Neural cell (in vitro differentiated cells): Measurements from ENCODE around the gene TUBA1A.
A peak's percentile ranks its signal among the peaks of the same experiment; 100 is the strongest.

Source experiments
- EP300 ChIP-seq: fragments of 450-650 bp; conservative IDR thresholded peaks from 2 replicates; pipeline ENCODE4 v1.6.1; 2014; ENCODE audit warnings: antibody characterized with exemption, mild to moderate bottlenecking, moderate library complexity; ENCODE audit not compliant: poor library complexity, severe bottlenecking
- EZH2 ChIP-seq: fragments of 200-600, 300-800 bp; shearing (Covaris generic), sonication (generic); IDR thresholded peaks from 2 replicates; pipeline ENCODE4 v1.6.1; 2014; ENCODE audit warnings: antibody characterized with exemption, low read length, borderline replicate concordance, mild to moderate bottlenecking; ENCODE audit not compliant: insufficient read depth, poor library complexity, severe bottlenecking
- POLR2AphosphoS5 ChIP-seq: IDR thresholded peaks from 2 replicates; pipeline ENCODE4 v1.6.1; 2012
- RAD21 ChIP-seq: fragments of 450-650 bp; conservative IDR thresholded peaks from 2 replicates; pipeline ENCODE4 v1.6.1; 2014; ENCODE audit warnings: antibody characterized with exemption, mild to moderate bottlenecking, moderate library complexity
- SMC3 ChIP-seq: fragments of 450-650 bp; conservative IDR thresholded peaks from 2 replicates; pipeline ENCODE4 v1.6.1; 2014; ENCODE audit warnings: antibody characterized with exemption, mild to moderate bottlenecking, moderate library complexity; ENCODE audit not compliant: poor library complexity
- TAF1 ChIP-seq: IDR thresholded peaks from 2 replicates; pipeline ENCODE4 v1.6.1; 2012; ENCODE audit warnings: low read depth
- TF ChIP-seq, protein P1 (sequence below): IDR thresholded peaks from 2 replicates; pipeline ENCODE4 v1.6.1; 2012; ENCODE audit warnings: borderline replicate concordance
- TF ChIP-seq, protein P2 (sequence below): fragments of 450-650 bp; IDR thresholded peaks from 2 replicates; pipeline ENCODE4 v1.5.1; 2014; ENCODE audit warnings: antibody characterized with exemption, mild to moderate bottlenecking, moderate library complexity; ENCODE audit not compliant: poor library complexity, severe bottlenecking

DNA sequence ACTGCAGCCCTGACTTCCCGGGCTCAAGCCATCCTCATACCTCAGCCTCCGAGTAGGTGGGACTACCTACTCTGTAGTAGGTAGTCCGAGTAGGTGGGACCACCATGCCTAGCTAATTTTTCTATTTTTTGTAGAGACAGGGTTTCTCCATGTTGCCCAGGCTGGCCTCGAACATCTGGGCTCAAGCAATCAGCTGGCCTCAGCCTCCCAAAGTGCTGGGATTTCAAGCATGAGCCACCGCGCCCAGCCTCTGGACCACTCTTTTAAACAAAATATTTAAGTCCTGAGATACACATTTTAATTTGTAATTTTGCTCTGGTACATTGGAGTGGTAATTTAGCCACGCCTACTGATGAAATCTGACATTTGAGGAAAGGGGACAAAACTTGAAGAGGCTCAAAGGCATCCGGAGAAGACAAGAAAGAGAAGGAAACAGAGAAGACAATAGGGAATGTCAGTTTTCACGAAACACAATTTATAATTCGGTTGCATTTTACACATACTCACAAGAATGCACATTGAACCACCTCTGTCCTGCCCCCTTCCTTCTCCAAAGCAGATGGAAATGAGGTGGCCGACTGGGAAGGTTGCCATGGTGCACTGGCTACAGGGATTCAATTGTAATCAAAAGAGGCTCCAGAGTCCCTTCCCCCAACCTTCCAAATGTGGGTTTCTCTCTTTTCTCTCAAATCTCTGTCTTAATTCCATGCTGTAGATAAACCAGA lies 9.7 kb upstream of the TUBA1A start:
- TF ChIP-seq, protein P1, sequence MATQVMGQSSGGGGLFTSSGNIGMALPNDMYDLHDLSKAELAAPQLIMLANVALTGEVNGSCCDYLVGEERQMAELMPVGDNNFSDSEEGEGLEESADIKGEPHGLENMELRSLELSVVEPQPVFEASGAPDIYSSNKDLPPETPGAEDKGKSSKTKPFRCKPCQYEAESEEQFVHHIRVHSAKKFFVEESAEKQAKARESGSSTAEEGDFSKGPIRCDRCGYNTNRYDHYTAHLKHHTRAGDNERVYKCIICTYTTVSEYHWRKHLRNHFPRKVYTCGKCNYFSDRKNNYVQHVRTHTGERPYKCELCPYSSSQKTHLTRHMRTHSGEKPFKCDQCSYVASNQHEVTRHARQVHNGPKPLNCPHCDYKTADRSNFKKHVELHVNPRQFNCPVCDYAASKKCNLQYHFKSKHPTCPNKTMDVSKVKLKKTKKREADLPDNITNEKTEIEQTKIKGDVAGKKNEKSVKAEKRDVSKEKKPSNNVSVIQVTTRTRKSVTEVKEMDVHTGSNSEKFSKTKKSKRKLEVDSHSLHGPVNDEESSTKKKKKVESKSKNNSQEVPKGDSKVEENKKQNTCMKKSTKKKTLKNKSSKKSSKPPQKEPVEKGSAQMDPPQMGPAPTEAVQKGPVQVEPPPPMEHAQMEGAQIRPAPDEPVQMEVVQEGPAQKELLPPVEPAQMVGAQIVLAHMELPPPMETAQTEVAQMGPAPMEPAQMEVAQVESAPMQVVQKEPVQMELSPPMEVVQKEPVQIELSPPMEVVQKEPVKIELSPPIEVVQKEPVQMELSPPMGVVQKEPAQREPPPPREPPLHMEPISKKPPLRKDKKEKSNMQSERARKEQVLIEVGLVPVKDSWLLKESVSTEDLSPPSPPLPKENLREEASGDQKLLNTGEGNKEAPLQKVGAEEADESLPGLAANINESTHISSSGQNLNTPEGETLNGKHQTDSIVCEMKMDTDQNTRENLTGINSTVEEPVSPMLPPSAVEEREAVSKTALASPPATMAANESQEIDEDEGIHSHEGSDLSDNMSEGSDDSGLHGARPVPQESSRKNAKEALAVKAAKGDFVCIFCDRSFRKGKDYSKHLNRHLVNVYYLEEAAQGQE, result peak; percentile 76
- TF ChIP-seq, protein P2, sequence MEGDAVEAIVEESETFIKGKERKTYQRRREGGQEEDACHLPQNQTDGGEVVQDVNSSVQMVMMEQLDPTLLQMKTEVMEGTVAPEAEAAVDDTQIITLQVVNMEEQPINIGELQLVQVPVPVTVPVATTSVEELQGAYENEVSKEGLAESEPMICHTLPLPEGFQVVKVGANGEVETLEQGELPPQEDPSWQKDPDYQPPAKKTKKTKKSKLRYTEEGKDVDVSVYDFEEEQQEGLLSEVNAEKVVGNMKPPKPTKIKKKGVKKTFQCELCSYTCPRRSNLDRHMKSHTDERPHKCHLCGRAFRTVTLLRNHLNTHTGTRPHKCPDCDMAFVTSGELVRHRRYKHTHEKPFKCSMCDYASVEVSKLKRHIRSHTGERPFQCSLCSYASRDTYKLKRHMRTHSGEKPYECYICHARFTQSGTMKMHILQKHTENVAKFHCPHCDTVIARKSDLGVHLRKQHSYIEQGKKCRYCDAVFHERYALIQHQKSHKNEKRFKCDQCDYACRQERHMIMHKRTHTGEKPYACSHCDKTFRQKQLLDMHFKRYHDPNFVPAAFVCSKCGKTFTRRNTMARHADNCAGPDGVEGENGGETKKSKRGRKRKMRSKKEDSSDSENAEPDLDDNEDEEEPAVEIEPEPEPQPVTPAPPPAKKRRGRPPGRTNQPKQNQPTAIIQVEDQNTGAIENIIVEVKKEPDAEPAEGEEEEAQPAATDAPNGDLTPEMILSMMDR, result no peak
- no peak for TF ChIP-seq TAF1
- peak; percentile 9 for TF ChIP-seq SMC3
- TF ChIP-seq EP300, result peak; percentile 24
- no peak for TF ChIP-seq RAD21
- TF ChIP-seq POLR2AphosphoS5, result peak; percentile 57
- TF ChIP-seq EZH2, result no peak
